A673 (cell line): ENCODE results near the gene LVRN.

Source experiments
- CTCF ChIP-seq: fragments of 300-800, 200-600 bp; sonication (generic); conservative IDR thresholded peaks from 2 replicates; pipeline ENCODE4 v1.5.1; 2017; ENCODE audit warnings: low read depth, mild to moderate bottlenecking, antibody characterized with exemption, low read length, moderate library complexity, mixed read lengths
- EZH2 ChIP-seq: fragments of 200-600 bp; sonication (generic); IDR thresholded peaks from 2 replicates; pipeline ENCODE4 v1.6.1; 2017; ENCODE audit warnings: borderline replicate concordance, low read depth, mild to moderate bottlenecking, mixed read lengths, antibody characterized with exemption, low read length; ENCODE audit not compliant: poor library complexity, severe bottlenecking

GRCh38 chr5:116068028-116068632 lies 105.9 kb downstream of the LVRN start:
- peak; percentile 84 for TF ChIP-seq CTCF
- no peak for TF ChIP-seq EZH2
